Measurements from ENCODE around the gene BOK. TPM values are rescaled to one million over a fixed set of nuclear protein-coding genes. Genes with fewer than 3 reads are reported as not detected.

BOK gene
- total and polyA plus RNA-seq, 9 of the 15 experiments (the other 6 are each of a cell fraction or from before 2014, with no cell fraction given): 0.03 to 3.3 (median 2.0) TPM; not detected in 1

DNA sequence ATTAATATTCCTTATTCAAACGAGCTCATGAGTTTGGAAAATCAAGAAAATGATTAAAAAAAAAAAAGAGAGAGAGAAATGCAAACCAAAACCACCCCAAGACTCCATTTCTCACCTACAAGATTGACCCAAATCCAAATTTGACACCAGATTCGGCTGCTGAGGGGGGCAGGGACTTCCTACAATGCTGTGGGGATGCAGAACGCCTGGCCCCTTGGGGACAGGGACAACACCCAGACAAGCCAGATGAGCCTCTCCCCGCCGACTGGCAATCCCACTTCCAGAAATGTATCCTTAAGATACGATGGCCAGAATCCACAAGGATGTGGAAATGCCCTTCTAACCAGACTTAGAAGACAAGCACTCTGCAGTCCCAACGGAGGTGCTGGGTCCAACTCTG is 20.7 kb downstream of the BOK start (continued):
- no peak for TF ChIP-seq RBBP5 (IDR thresholded peaks at IDR 0.05; ENCODE audit: borderline replicate concordance, insufficient read depth, low read length, poor library complexity, severe bottlenecking)
- no peak for TF ChIP-seq MCM3 (IDR thresholded peaks at IDR 0.05)
- TF ChIP-seq FOXJ3 (CRISPR knock-in tag; IDR thresholded peaks at IDR 0.05): no peak
- TF ChIP-seq ZNF583 (CRISPR knock-in tag; IDR thresholded peaks at IDR 0.05): no peak
- TF ChIP-seq SOX6 (IDR thresholded peaks at IDR 0.05): no peak
- no peak for TF ChIP-seq BMI1 (IDR thresholded peaks at IDR 0.05; ENCODE audit: low read length)
- TF ChIP-seq NELFE (IDR thresholded peaks at IDR 0.05; ENCODE audit: insufficient read depth, insufficient read length): no peak

DNA sequence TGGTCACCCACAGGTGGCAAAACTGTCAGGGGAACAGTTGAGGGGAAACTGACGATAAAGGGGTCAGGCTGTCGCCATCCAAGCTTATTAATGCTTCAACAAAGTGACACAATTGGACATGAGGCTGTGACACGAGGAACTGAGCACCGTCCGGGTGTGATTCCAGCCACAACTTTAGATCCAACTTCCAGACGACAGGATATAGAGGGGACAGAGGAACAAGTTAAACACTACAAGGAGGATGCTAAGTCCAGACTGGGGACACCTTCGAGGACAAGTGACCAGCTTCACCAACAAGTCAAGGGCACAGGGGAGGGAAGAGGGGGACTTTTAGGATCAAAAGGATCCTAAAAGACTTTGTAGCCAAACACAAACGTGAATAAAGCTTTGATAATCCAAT is 23.8 kb downstream of the BOK start:
- intact Hi-C loops (cut with micrococcal nuclease): no loop called here
- ChIA-PET CTCF (ENCODE audit: low intra/inter-chr PET ratio) (no interaction called here), POLR2A (interaction anchor here (0.6 kb wide), 1 partner anchor 31 kb away, joined by 3 read pairs; no protein-coding TSS in a partner anchor)
- DNase-seq (ENCODE audit: extremely low read depth in 1 of 4, low spot score in 3 of 4) (no peak), ATAC-seq (no peak), FAIRE-seq (no peak)
- Histone ChIP-seq H3K27ac (ENCODE audit: extremely low read depth, low read depth, low read length) (no peak overlapping the region), H3K4me2 (ENCODE audit: insufficient read depth, low read length) (no peak overlapping the region), H2AFZ (ENCODE audit: low read depth, low read length) (no peak overlapping the region), H3K79me2 (ENCODE audit: control insufficient read depth, insufficient read depth, low read length) (no peaks in the 10 kb centered on the region), H3K36me3 (ENCODE audit: control insufficient read depth, insufficient read depth, low read length) (peaks cover 42% of the 10 kb centered on the region), H3K9ac (ENCODE audit: insufficient read depth in 1 of 2, low read depth in 2 of 2, low read length in 2 of 2) (no peak overlapping the region), H4K20me1 (replicated peaks; ENCODE audit: control insufficient read depth, insufficient read depth, low read length) (no peaks in the 10 kb centered on the region), H3K9me3 (replicated peaks; ENCODE audit: control insufficient read depth, insufficient read depth, low read depth, low read length) (peaks cover 17% of the 10 kb centered on the region), H3K9me1 (ENCODE audit: control insufficient read depth, insufficient read depth, low read length) (no peaks in the 10 kb centered on the region), H3K27me3 (ENCODE audit: control insufficient read depth in 2 of 2, insufficient read depth in 2 of 2, low read length in 2 of 2) (no peaks in the 10 kb centered on the region), H3K4me3 (no peak overlapping the region), H3K4me1 (replicated peaks in 1 of 2; ENCODE audit: control insufficient read depth in 2 of 2, insufficient read depth in 2 of 2, low read length in 2 of 2) (peaks cover 3% of the 10 kb centered on the region in 2 experiments; a peak in 2 of 5 replicates)
- in situ Hi-C loops (cut with MboI): no loop called here
- BruUV-seq (replicated peaks): no TSS peak
- WGBS (ENCODE audit: insufficient coverage, low coverage, missing lambda C conversion rate): 90% methylated on average over 8 of the region's 8 CpGs
- TF ChIP-seq GATA2 (CRISPR knock-in tag; IDR thresholded peaks at IDR 0.05) (no peak), ZNF175 (CRISPR knock-in tag; IDR thresholded peaks at IDR 0.05; ENCODE audit: low read depth) (no peak), MCM5 (IDR thresholded peaks at IDR 0.05; ENCODE audit: low read depth) (no peak), SOX6 (IDR thresholded peaks at IDR 0.05) (no peak), ZNF143 (CRISPR knock-in tag; IDR thresholded peaks at IDR 0.05) (no peak), DMBX1 (CRISPR knock-in tag; IDR thresholded peaks at IDR 0.05; ENCODE audit: borderline replicate concordance) (no peak), RBM34 (IDR thresholded peaks at IDR 0.05; ENCODE audit: borderline replicate concordance, insufficient read depth, low read length) (no peak), ZNF165 (CRISPR knock-in tag; IDR thresholded peaks at IDR 0.05; ENCODE audit: borderline replicate concordance) (no peak), ZNF121 (CRISPR knock-in tag; conservative IDR thresholded peaks at IDR 0.05) (no peak), TEAD2 (tag; IDR thresholded peaks at IDR 0.05) (no peak), ZNF644 (tag; IDR thresholded peaks at IDR 0.05; ENCODE audit: low read depth) (no peak), SRSF7 (optimal IDR thresholded peaks at IDR 0.05; ENCODE audit: low read depth, low read length) (no peak), CHD4 (IDR thresholded peaks at IDR 0.05; ENCODE audit: insufficient read depth, insufficient replicate concordance, low read depth, low read length, poor library complexity, severe bottlenecking) (no peak)
- TF ChIP-seq, protein P1, sequence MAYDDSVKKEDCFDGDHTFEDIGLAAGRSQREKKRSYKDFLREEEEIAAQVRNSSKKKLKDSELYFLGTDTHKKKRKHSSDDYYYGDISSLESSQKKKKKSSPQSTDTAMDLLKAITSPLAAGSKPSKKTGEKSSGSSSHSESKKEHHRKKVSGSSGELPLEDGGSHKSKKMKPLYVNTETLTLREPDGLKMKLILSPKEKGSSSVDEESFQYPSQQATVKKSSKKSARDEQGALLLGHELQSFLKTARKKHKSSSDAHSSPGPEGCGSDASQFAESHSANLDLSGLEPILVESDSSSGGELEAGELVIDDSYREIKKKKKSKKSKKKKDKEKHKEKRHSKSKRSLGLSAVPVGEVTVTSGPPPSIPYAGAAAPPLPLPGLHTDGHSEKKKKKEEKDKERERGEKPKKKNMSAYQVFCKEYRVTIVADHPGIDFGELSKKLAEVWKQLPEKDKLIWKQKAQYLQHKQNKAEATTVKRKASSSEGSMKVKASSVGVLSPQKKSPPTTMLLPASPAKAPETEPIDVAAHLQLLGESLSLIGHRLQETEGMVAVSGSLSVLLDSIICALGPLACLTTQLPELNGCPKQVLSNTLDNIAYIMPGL (CRISPR knock-in tag; IDR thresholded peaks at IDR 0.05): no peak

Data from K562 (cell line).